MM.1S (cell line): Measurements from ENCODE around the gene PPP6R2.

Experiments
- DNase-seq: peaks from one replicate; pipeline ENCODE4 v3.0.0-alpha.2; 2015
- H2AFZ ChIP-seq: fragments of 300-600 bp; sonication (generic); 2 replicates; pipeline ENCODE4 v1.6.0; 2016; ENCODE audit warnings: antibody characterized with exemption, low read length
- H3F3A ChIP-seq: fragments of 300-600 bp; sonication (generic); 2 replicates; pipeline ENCODE4 v1.6.1; 2016; ENCODE audit warnings: mild to moderate bottlenecking, antibody characterized with exemption, low read length, moderate library complexity, mixed read lengths; ENCODE audit not compliant: insufficient read depth
- H3K27ac ChIP-seq: fragments of 300-600 bp; sonication (generic); 2 replicates; pipeline ENCODE4 v1.5.1; 2016; ENCODE audit warnings: mild to moderate bottlenecking, low read length
- H3K27me3 ChIP-seq: fragments of 300-600 bp; sonication (generic); replicated peaks from 2 replicates; pipeline ENCODE4 v1.6.0; 2016; ENCODE audit warnings: low read length; ENCODE audit not compliant: insufficient read depth
- H3K36me3 ChIP-seq: fragments of 300-600 bp; sonication (generic); replicated peaks from 2 replicates; pipeline ENCODE4 v1.6.1; 2016; ENCODE audit warnings: mild to moderate bottlenecking, low read length, mixed read lengths; ENCODE audit not compliant: insufficient read depth
- H3K4me1 ChIP-seq: fragments of 300-600 bp; sonication (generic); 2 replicates; pipeline ENCODE4 v1.6.1; 2016; ENCODE audit warnings: low read length, mixed read lengths
- H3K4me2 ChIP-seq: fragments of 300-600 bp; sonication (generic); 2 replicates; pipeline ENCODE4 v1.6.0; 2016; ENCODE audit warnings: low read depth, low read length
- H3K4me3 ChIP-seq: fragments of 300-600 bp; sonication (generic); 2 replicates; pipeline ENCODE4 v1.5.1; 2016; ENCODE audit warnings: low read length, mixed read lengths
- H3K79me2 ChIP-seq: fragments of 300-600 bp; sonication (generic); 2 replicates; pipeline ENCODE4 v1.6.1; 2016; ENCODE audit warnings: mixed run types, low read length, mixed read lengths
- H3K9ac ChIP-seq: fragments of 300-600 bp; sonication (generic); 2 replicates; pipeline ENCODE4 v1.6.1; 2016; ENCODE audit warnings: low read length, mixed read lengths
- H3K9me2 ChIP-seq: fragments of 300-600 bp; sonication (generic); replicated peaks from 2 replicates; pipeline ENCODE4 v1.6.1; 2016; ENCODE audit warnings: mild to moderate bottlenecking, low read length, mixed read lengths; ENCODE audit not compliant: insufficient read depth
- H3K9me3 ChIP-seq: fragments of 300-600 bp; sonication (generic); replicated peaks from 2 replicates; pipeline ENCODE4 v1.6.1; 2016; ENCODE audit warnings: mild to moderate bottlenecking, low read length, mixed read lengths; ENCODE audit not compliant: insufficient read depth
- H4K20me1 ChIP-seq: fragments of 300-600 bp; sonication (generic); 2 replicates; pipeline ENCODE4 v1.6.1; 2016; ENCODE audit warnings: mild to moderate bottlenecking, low read length, moderate library complexity, mixed read lengths; ENCODE audit not compliant: insufficient read depth
- EZH2 ChIP-seq: fragments of 300-600 bp; sonication (generic); optimal IDR thresholded peaks from 2 replicates; pipeline ENCODE3; 2017; ENCODE audit warnings: low read depth, mild to moderate bottlenecking, antibody characterized with exemption, low read length, mixed read lengths
- EZH2phosphoT487 ChIP-seq: fragments of 300-600 bp; sonication (generic); IDR thresholded peaks from 2 replicates; pipeline ENCODE4 v1.6.1; 2018; ENCODE audit warnings: antibody characterized with exemption, low read length
- TF ChIP-seq, protein P1 (sequence below): fragments of 300-600 bp; sonication (generic); IDR thresholded peaks from 2 replicates; pipeline ENCODE4 v1.5.1; 2016; ENCODE audit warnings: antibody characterized with exemption, low read length, mixed read lengths

Gene PPP6R2

DNA sequence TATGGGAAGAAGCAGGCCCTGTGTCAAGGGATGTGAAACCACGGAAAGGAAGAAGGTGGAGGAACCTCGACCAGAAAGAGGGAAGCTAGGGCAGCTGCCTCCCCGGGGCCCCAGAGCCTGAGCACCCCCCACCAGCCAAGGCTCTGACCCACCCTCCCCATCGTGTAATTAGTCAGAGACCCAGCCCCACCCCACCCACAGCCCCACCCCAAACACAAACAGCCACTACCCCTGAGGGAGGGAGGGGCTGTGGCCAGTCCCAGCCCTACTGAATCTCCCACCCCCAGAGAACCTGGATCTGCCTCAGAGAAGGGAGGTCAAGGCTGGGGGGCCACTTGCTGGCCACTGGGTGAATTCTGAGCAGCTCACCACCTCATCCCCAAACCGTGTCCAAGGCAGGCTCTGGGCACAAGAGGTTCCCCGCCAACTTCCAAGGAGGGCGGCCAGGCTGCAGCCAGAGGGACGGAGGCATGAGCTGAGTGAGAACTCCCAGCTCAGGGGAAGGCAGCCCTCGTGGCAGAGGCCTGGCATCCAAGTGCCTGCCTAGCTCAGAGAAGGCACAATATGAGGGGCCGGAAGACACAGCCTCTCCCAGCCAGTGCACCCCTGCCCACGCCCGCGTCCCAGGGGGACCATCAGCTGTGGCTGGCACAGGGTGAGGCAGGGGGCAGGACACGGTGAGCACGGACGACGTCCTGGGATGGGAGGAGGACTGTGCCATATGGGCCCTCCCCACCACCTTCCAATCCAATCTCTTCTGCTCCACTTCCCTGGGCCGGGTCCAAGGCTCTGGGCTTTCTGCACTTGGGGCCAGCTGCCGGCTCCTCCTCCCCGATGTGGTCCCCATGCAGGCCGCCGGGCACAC, 38.4 kb upstream of the PPP6R2 start:
- H3K36me3 ChIP-seq = no peaks in the 10 kb centered on the region
- H4K20me1 ChIP-seq = no peaks in the 10 kb centered on the region
- no peak overlapping the region for H3K9ac ChIP-seq
- no peak overlapping the region for H3K4me2 ChIP-seq
- H3K27me3 ChIP-seq = no peaks in the 10 kb centered on the region
- TF ChIP-seq EZH2 = no peak
- no peak for TF ChIP-seq EZH2phosphoT487
- TF ChIP-seq, protein P1, sequence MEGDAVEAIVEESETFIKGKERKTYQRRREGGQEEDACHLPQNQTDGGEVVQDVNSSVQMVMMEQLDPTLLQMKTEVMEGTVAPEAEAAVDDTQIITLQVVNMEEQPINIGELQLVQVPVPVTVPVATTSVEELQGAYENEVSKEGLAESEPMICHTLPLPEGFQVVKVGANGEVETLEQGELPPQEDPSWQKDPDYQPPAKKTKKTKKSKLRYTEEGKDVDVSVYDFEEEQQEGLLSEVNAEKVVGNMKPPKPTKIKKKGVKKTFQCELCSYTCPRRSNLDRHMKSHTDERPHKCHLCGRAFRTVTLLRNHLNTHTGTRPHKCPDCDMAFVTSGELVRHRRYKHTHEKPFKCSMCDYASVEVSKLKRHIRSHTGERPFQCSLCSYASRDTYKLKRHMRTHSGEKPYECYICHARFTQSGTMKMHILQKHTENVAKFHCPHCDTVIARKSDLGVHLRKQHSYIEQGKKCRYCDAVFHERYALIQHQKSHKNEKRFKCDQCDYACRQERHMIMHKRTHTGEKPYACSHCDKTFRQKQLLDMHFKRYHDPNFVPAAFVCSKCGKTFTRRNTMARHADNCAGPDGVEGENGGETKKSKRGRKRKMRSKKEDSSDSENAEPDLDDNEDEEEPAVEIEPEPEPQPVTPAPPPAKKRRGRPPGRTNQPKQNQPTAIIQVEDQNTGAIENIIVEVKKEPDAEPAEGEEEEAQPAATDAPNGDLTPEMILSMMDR = no peak
- H3K4me1 ChIP-seq = peaks cover 22% of the 10 kb centered on the region
- H3K9me2 ChIP-seq = no peaks in the 10 kb centered on the region
- no peak overlapping the region for H3K27ac ChIP-seq
- no peaks in the 10 kb centered on the region for H3K9me3 ChIP-seq
- H3K4me3 ChIP-seq = no peak overlapping the region
- peaks cover 9% of the 10 kb centered on the region for H3F3A ChIP-seq
- DNase-seq = no peak
- H3K79me2 ChIP-seq = peaks cover 35% of the 10 kb centered on the region
- no peak overlapping the region for H2AFZ ChIP-seq

DNA sequence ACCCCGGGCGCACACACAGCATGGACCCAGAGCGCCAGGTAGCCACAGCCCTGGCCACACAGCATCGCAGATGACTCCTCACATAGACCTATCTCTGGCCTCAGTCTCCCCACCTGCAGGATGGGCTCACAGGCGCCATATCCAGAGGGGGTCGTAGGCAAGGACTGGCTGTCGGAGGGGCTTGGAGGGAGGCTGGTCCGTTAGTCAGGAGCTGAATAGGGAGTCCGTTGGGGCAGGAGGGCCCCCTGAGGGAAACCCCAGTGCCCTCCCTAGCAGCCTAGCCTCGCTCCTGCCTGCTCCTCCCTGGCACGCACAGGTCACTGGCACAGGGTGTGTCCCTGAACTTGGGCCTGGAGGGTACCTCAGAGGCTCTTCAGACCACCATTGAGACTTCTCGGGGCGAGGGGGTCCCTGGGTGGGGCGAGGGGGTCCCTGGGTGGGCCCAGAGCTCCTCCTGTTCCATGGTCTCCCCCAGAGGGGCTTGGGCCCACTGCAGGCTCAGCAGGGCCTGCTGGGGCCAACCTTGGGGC, 37.7 kb upstream of the PPP6R2 start:
- no peaks in the 10 kb centered on the region for H3K9me2 ChIP-seq
- H3K79me2 ChIP-seq = peaks cover 34% of the 10 kb centered on the region
- peak overlapping the region; percentile 79; the same call in 1 of the 2 replicates for H3K4me2 ChIP-seq
- no peak overlapping the region for H2AFZ ChIP-seq
- no peak overlapping the region for H3K9ac ChIP-seq
- peaks cover 22% of the 10 kb centered on the region for H3K4me1 ChIP-seq
- no peak overlapping the region for H3K4me3 ChIP-seq
- peaks cover 9% of the 10 kb centered on the region for H3F3A ChIP-seq
- TF ChIP-seq, protein P1 = no peak
- TF ChIP-seq EZH2 (no peak), EZH2phosphoT487 (no peak)
- no peaks in the 10 kb centered on the region for H4K20me1 ChIP-seq
- H3K9me3 ChIP-seq = no peaks in the 10 kb centered on the region
- no peaks in the 10 kb centered on the region for H3K27me3 ChIP-seq
- no peaks in the 10 kb centered on the region for H3K36me3 ChIP-seq
- H3K27ac ChIP-seq = no peak overlapping the region
- no peak for DNase-seq

GRCh38 chr22:50305923-50306566, 37.1 kb upstream of the PPP6R2 start:
- Histone ChIP-seq H3K4me2 (peak overlapping the region; percentile 79), H3K4me3 (peak overlapping the region; percentile 76), H3K79me2 (peaks cover 29% of the 10 kb centered on the region), H3K27me3 (no peaks in the 10 kb centered on the region), H4K20me1 (no peaks in the 10 kb centered on the region), H3K9me3 (no peaks in the 10 kb centered on the region), H2AFZ (no peak overlapping the region), H3K9me2 (no peaks in the 10 kb centered on the region), H3F3A (peaks cover 9% of the 10 kb centered on the region), H3K9ac (peak overlapping the region; percentile 68; the same call in 1 of the 2 replicates), H3K4me1 (peaks cover 22% of the 10 kb centered on the region), H3K27ac (no peak overlapping the region), H3K36me3 (no peaks in the 10 kb centered on the region)
- TF ChIP-seq EZH2 (no peak), EZH2phosphoT487 (no peak)
- TF ChIP-seq, protein P1 = no peak
- no peak for DNase-seq
